Right lobe of liver (tissue), 6 donors: ENCODE measurements around the gene TAL2. TPM values are rescaled to one million over a fixed set of nuclear protein-coding genes. Genes with fewer than 3 reads are reported as not detected.

Experiments
- ATAC-seq, 4 donors: fragments of 200-7000 bp; cut with Tn5 transposase; one replicate each; pipeline ENCODE4 v1.9.1; 2020; ENCODE audit warnings: mild to moderate bottlenecking in 4 of 4, moderate library complexity in 4 of 4
- DNase-seq, 3 donors: peaks; one replicate each; pipeline ENCODE4 v3.0.0-alpha.2; 2020
- H3K27ac ChIP-seq, 3 donors: fragments of 200-600 bp; one replicate each; pipeline ENCODE4 v1.8.0; 2022
- H3K27me3 ChIP-seq, 2 donors: fragments of 200-600 bp; one replicate each; pipeline ENCODE4 v1.8.0; 2022
- H3K36me3 ChIP-seq, 4 donors: fragments of 200-600 bp; sonication (generic) in 1 of 4; one replicate each; pipeline versions ENCODE4 v1.5.1 to v1.8.0; 2017 to 2022; ENCODE audit warnings: control low read depth in 1 of 4
- H3K4me1 ChIP-seq, 4 donors: fragments of 200-600 bp; sonication (generic) in 1 of 4; one replicate each; pipeline versions ENCODE4 v1.5.1 to v1.8.0; 2017 to 2022; ENCODE audit warnings: control low read depth in 1 of 4
- H3K4me3 ChIP-seq, 3 donors: fragments of 200-600 bp; one replicate each; pipeline ENCODE4 v1.8.0; 2022
- H3K9me3 ChIP-seq, 4 donors: fragments of 200-600 bp; sonication (generic) in 1 of 4; one replicate each; pipeline versions ENCODE4 v1.5.1 to v1.8.0; 2017 to 2022; ENCODE audit warnings: control low read depth in 1 of 4
- POLR2A ChIP-seq: fragments of 450-650 bp; IDR thresholded peaks from one replicate; pipeline ENCODE4 v1.6.1; 2017; ENCODE audit warnings: antibody characterized with exemption, mild to moderate bottlenecking
- WGBS: methylation state at CpG from one replicate; pipeline ENCODE4 v1.1.6; 2018; ENCODE audit warnings: low coverage, low lambda C conversion rate; ENCODE audit not compliant: insufficient coverage; ENCODE audit errors: missing lambda C conversion rate; 5-methylcytosine and 5-hydroxymethylcytosine counted together
- intact Hi-C, 2 donors: fragments of 100-400 bp; cut with DNase I; formaldehyde crosslinking; loops; one replicate each; pipeline versions ENCODE4 v1.11.2 to v1.14.1; 2022
- total RNA-seq, 6 experiments: library from RNA; depleted of rRNA in 2 of 6; stranded (reverse); fragments of >200 nt in 2 of 6; fragmentation: NEBNext Ultra II Directional in 3 of 6; extraction: Animal tissue kit (Norgen Biotek cat#: 25700) in 3 of 6; gene quantifications; one replicate each; pipeline versions ENCODE4 v1.1.0 to v1.2.4, GENCODE V29; 2016 to 2023
- TF ChIP-seq, protein P1 (sequence below), 4 donors: fragments of 200-600 bp in 3 of 4; fragments of 450-650 bp in 1 of 4; IDR thresholded peaks; one replicate each; pipeline versions ENCODE4 v1.5.1 to v1.8.0; 2016 to 2022; ENCODE audit warnings: antibody characterized with exemption in 4 of 4, mild to moderate bottlenecking in 2 of 4
- donor health status: DM: no; HTN: yes; CAD: no.
- donor health status: DM: no; HTN: no; CAD: no.
- donor health status: DM: no; HTN: no; CAD: no.
- donor health status: DM: no; HTN: yes; CAD: no.
- donor health status: DM: no; HTN: yes; CAD: no.

The TAL2 gene
- total RNA-seq, 6 experiments from 2014 or later: 0.49 to 0.56 TPM; not detected in 4

DNA sequence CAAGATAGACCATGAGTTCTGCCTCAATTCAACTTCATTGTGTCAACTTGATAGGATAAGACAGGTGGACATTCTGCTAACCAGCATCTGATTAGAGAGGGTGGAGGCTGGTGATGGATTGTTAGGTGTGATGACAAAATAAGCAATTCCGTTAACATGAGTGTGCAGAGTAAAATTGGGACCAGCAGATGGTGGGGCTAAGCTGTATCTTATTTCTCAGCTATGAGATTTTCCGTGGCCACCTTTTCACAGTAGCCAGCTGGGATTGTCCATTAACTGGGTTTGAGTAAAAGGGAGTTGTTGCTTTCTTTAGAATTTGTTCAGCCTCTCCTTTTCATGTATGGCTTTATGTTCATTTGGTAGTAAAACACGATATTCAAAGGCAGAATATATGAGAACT, 28.8 kb upstream of the TAL2 start:
- ATAC-seq (no peak), DNase-seq (no peak)
- H3K4me1 ChIP-seq: no peaks in the 10 kb centered on the region
- no peak overlapping the region for H3K4me3 ChIP-seq
- H3K36me3 ChIP-seq: peaks cover 0 to 3% (median 0%) of the 10 kb centered on the region in 4 donors
- no peak overlapping the region for H3K27ac ChIP-seq
- intact Hi-C loops: no loop called here
- TF ChIP-seq, protein P1, sequence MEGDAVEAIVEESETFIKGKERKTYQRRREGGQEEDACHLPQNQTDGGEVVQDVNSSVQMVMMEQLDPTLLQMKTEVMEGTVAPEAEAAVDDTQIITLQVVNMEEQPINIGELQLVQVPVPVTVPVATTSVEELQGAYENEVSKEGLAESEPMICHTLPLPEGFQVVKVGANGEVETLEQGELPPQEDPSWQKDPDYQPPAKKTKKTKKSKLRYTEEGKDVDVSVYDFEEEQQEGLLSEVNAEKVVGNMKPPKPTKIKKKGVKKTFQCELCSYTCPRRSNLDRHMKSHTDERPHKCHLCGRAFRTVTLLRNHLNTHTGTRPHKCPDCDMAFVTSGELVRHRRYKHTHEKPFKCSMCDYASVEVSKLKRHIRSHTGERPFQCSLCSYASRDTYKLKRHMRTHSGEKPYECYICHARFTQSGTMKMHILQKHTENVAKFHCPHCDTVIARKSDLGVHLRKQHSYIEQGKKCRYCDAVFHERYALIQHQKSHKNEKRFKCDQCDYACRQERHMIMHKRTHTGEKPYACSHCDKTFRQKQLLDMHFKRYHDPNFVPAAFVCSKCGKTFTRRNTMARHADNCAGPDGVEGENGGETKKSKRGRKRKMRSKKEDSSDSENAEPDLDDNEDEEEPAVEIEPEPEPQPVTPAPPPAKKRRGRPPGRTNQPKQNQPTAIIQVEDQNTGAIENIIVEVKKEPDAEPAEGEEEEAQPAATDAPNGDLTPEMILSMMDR (IDR thresholded peaks at IDR 0.05): no peak
- no peak for TF ChIP-seq POLR2A
- no peaks in the 10 kb centered on the region for H3K9me3 ChIP-seq
- H3K27me3 ChIP-seq: no peaks in the 10 kb centered on the region
- 87% methylated on average over 3 of the region's 3 CpGs for WGBS

DNA sequence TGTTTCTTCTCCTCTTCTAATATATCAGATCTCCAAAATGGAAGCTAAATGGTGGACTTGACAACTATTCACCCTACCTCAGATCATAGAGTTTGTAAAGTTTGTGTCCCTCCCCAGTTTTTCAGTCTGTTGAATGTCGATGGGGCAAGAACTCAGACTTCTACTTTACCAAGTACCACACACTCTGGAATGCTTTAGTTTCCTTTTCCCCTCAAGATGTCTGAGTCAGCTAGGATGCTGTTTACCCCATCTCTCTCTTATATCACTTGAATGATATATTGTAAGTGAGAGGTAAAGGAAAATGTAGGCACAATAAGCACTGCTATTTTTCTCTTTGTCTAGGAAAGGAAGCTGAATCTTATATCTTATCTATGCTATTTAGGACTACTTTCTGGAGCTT, 25.9 kb upstream of the TAL2 start:
- WGBS: 85% methylated on average over 1 of the region's 1 CpG
- DNase-seq (no peak), ATAC-seq (no peak)
- no peaks in the 10 kb centered on the region for H3K9me3 ChIP-seq
- intact Hi-C loops: no loop called here
- no peak overlapping the region for H3K27ac ChIP-seq
- no peak overlapping the region for H3K4me3 ChIP-seq
- peaks cover 0 to 3% (median 0%) of the 10 kb centered on the region in 4 donors for H3K36me3 ChIP-seq
- H3K27me3 ChIP-seq: no peaks in the 10 kb centered on the region
- no peaks in the 10 kb centered on the region for H3K4me1 ChIP-seq
- TF ChIP-seq, protein P1 (IDR thresholded peaks at IDR 0.05): no peak
- TF ChIP-seq POLR2A: no peak

DNA sequence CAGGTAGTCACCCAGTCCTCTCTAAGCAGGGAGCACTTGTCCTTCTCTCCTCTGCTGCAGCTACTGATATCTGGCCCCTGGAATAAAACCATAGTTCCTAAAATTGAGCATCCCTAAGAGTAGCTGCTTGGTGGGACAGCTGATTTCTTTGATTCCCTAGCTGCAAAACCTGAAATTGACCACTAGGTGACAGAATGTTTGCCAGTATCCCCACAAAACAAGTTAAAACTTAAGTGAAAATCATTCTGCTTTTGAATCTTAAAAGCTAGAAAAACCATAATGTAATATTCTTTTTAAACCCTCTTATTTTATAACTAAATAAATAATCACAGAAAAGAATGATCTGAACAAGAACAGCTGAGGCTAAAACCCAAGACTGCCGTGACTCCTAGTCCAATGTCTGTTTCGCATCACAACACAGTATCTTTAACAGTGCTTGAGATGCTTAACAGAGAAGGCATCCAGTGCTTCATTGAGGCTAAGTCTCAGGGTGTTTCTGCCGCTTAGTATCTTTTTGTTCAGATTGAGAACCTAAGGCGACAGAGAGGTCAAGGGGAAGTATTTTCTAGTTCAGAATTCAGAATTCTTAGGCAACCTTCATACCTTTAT, 24.4 kb upstream of the TAL2 start:
- Histone ChIP-seq H3K27me3 (no peaks in the 10 kb centered on the region), H3K4me3 (no peak overlapping the region), H3K36me3 (peaks cover 0 to 3% (median 0%) of the 10 kb centered on the region in 4 donors), H3K9me3 (peaks cover 0 to 8% (median 0%) of the 10 kb centered on the region in 4 donors), H3K27ac (no peak overlapping the region), H3K4me1 (no peaks in the 10 kb centered on the region)
- 95% methylated on average over 4 of the region's 4 CpGs for WGBS
- intact Hi-C loops: no loop called here
- DNase-seq: no peak
- TF ChIP-seq POLR2A: no peak
- TF ChIP-seq, protein P1 (IDR thresholded peaks at IDR 0.05): peak; percentile 39 to 48 (median 46)
- ATAC-seq: no peak

DNA sequence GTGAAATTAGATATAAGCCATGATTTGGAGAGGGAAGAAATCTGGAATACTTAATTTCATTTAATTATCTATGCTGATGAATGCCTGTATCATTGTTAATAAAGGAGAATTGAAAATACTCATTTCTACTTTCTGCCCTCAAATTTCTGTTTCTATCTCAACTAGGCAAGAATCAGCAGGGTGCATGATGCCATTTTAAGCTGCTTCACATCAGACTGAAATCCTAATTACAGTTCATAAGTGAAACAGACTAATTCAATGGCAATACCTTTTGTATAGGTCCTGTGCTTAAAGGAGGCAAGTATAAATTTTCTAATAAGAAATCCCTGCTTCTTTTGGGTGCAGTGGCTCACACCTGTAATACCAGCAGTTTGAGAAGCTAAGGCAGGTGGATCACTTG, 22.3 kb upstream of the TAL2 start:
- Histone ChIP-seq H3K4me1 (no peaks in the 10 kb centered on the region), H3K36me3 (peaks cover 0 to under 1% (median 0%) of the 10 kb centered on the region in 4 donors), H3K27me3 (no peaks in the 10 kb centered on the region), H3K4me3 (no peak overlapping the region), H3K9me3 (peaks cover 0 to 8% (median 0%) of the 10 kb centered on the region in 4 donors), H3K27ac (no peak overlapping the region)
- TF ChIP-seq, protein P1 (IDR thresholded peaks at IDR 0.05): no peak
- TF ChIP-seq POLR2A: no peak
- intact Hi-C loops: no loop called here
- ATAC-seq: no peak
- DNase-seq: no peak

DNA sequence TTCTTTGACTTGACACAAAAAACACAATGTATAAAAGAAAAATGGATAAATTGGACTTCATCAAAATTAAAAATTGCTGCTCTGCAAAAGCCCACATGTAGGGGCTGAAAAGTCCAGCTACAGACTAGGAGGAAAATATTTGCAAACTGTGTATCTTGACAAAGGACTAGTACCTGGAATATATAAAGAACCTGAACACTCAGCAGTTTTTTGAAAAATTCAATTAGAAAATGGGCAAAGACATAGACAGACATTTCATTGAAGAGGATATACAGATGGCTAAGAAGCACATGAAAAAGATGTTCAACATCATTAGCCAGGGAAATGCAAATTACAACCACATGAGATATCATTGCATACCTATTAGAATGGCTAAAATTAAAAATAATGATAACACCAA, 18.5 kb upstream of the TAL2 start:
- TF ChIP-seq, protein P1 (IDR thresholded peaks at IDR 0.05): no peak
- no peak for TF ChIP-seq POLR2A
- Histone ChIP-seq H3K27me3 (no peaks in the 10 kb centered on the region), H3K4me3 (no peak overlapping the region), H3K9me3 (peaks cover 0 to 8% (median 0%) of the 10 kb centered on the region in 4 donors), H3K4me1 (no peaks in the 10 kb centered on the region), H3K27ac (no peak overlapping the region), H3K36me3 (no peaks in the 10 kb centered on the region)
- no peak for DNase-seq
- intact Hi-C loops: no loop called here
- ATAC-seq: no peak
